Measurements from ENCODE around the gene MAPK8.

The MAPK8 gene

GRCh38 chr10:48470115-48470892, 163.8 kb downstream of the MAPK8 start:
- DNase-seq (ENCODE audit: low read depth in 1 of 2, low spot score in 1 of 2) = no peak

GRCh38 chr10:48470893-48471805, 164.7 kb downstream of the MAPK8 start:
- TF ChIP-seq CTCF (IDR thresholded peaks at IDR 0.05; ENCODE audit: insufficient read depth, low read length) = no peak
- no peak for TF ChIP-seq SPI1 (IDR thresholded peaks at IDR 0.05; ENCODE audit: borderline replicate concordance, low read depth)
- TF ChIP-seq POLR2AphosphoS5 (IDR thresholded peaks at IDR 0.05; ENCODE audit: low read depth) = no peak
- no peak for TF ChIP-seq REST (IDR thresholded peaks at IDR 0.05; ENCODE audit: insufficient replicate concordance, low read depth)
- TF ChIP-seq GABPA (IDR thresholded peaks at IDR 0.05; ENCODE audit: low read depth) = no peak
- Histone ChIP-seq H3K27ac (replicated peaks) (no peak overlapping the region), H3K4me3 (replicated peaks; ENCODE audit: insufficient read depth, low read length) (no peak overlapping the region), H3K27me3 (ENCODE audit: insufficient read depth, poor library complexity, severe bottlenecking) (no peaks in the 10 kb centered on the region)
- no peak for DNase-seq (ENCODE audit: low read depth in 1 of 2, low spot score in 1 of 2)

More at GRCh38 chr10:48470115-48470892, 163.8 kb downstream of the MAPK8 start:
- Histone ChIP-seq H3K27me3 (ENCODE audit: insufficient read depth, poor library complexity, severe bottlenecking) (no peaks in the 10 kb centered on the region), H3K4me3 (replicated peaks; ENCODE audit: insufficient read depth, low read length) (no peak overlapping the region), H3K27ac (replicated peaks) (no peak overlapping the region)
- no peak for TF ChIP-seq SPI1 (IDR thresholded peaks at IDR 0.05; ENCODE audit: borderline replicate concordance, low read depth)
- TF ChIP-seq GABPA (IDR thresholded peaks at IDR 0.05; ENCODE audit: low read depth) = no peak
- TF ChIP-seq CTCF (IDR thresholded peaks at IDR 0.05; ENCODE audit: insufficient read depth, low read length) = no peak
- TF ChIP-seq POLR2AphosphoS5 (IDR thresholded peaks at IDR 0.05; ENCODE audit: low read depth) = no peak
- no peak for TF ChIP-seq REST (IDR thresholded peaks at IDR 0.05; ENCODE audit: insufficient replicate concordance, low read depth)

GRCh38 chr10:48472501-48473069, 166.1 kb downstream of the MAPK8 start:
- TF ChIP-seq GABPA (IDR thresholded peaks at IDR 0.05; ENCODE audit: low read depth) = no peak
- TF ChIP-seq SPI1 (IDR thresholded peaks at IDR 0.05; ENCODE audit: borderline replicate concordance, low read depth) = no peak
- no peak for TF ChIP-seq POLR2AphosphoS5 (IDR thresholded peaks at IDR 0.05; ENCODE audit: low read depth)
- TF ChIP-seq REST (IDR thresholded peaks at IDR 0.05; ENCODE audit: insufficient replicate concordance, low read depth) = no peak
- no peak for TF ChIP-seq CTCF (IDR thresholded peaks at IDR 0.05; ENCODE audit: insufficient read depth, low read length)
- Histone ChIP-seq H3K27ac (replicated peaks) (no peak overlapping the region), H3K4me3 (replicated peaks; ENCODE audit: insufficient read depth, low read length) (no peak overlapping the region), H3K27me3 (ENCODE audit: insufficient read depth, poor library complexity, severe bottlenecking) (no peaks in the 10 kb centered on the region)
- peak in 1 of 2 experiments; percentile 49 for DNase-seq (ENCODE audit: low read depth in 1 of 2, low spot score in 1 of 2)
